HG03196 (cell line): ENCODE results near the gene WNT10A.
A peak's percentile ranks its signal among the peaks of the same experiment; 100 is the strongest.
"Not testable (repeated sequence)": the region's sequence is repeated elsewhere in the genome, so short reads cannot be mapped to it uniquely, and the experiment has no call there.

Experiments
- ATAC-seq: cut with Tn5 transposase; IDR thresholded peaks from one replicate; pipeline ENCODE4 v1.9.1; 2021; ENCODE audit not compliant: unreplicated experiment

The WNT10A gene

GRCh38 chr2:218880102-218880858 lies at the start of gene WNT10A:
Gene WNT10A, plus strand, starts transcription at chr2:218880852. Its CDS starts 144 bp downstream, at chr2:218880996.
- peak; percentile 59 for ATAC-seq

GRCh38 chr2:218831378-218831990 lies 49.2 kb upstream of the WNT10A start, which contains the start of gene PRKAG3:
Gene PRKAG3, minus strand, starts transcription at chr2:218831803.
- ATAC-seq: no peak

GRCh38 chr2:218832081-218832480 lies 48.6 kb upstream of the WNT10A start:
- ATAC-seq: no peak

- no peak for ATAC-seq
Observed at GRCh38 chr2:218832520-218832919, 48.1 kb upstream of the WNT10A start.

- ATAC-seq: no peak
Observed at GRCh38 chr2:218833023-218833609, 47.5 kb upstream of the WNT10A start.

- no peak for ATAC-seq
Observed at GRCh38 chr2:218834685-218835084, 46.0 kb upstream of the WNT10A start.

- ATAC-seq: no peak
Observed at GRCh38 chr2:218837495-218837894, 43.2 kb upstream of the WNT10A start.

GRCh38 chr2:218839430-218839829 lies 41.2 kb upstream of the WNT10A start:
- ATAC-seq: no peak

GRCh38 chr2:218839888-218840287 lies 40.8 kb upstream of the WNT10A start:
- ATAC-seq: no peak

- not testable (repeated sequence) for ATAC-seq
Observed at GRCh38 chr2:218844334-218844733, 36.3 kb upstream of the WNT10A start.

- ATAC-seq: not testable (repeated sequence)
Observed at GRCh38 chr2:218846963-218847362, 33.7 kb upstream of the WNT10A start.

- ATAC-seq: no peak
Observed at GRCh38 chr2:218849721-218850120, 30.9 kb upstream of the WNT10A start.

- no peak for ATAC-seq
Observed at GRCh38 chr2:218850796-218851195, 29.9 kb upstream of the WNT10A start.

GRCh38 chr2:218851286-218851685 lies 29.4 kb upstream of the WNT10A start:
- ATAC-seq: no peak

GRCh38 chr2:218852911-218853667 lies 27.6 kb upstream of the WNT10A start:
- ATAC-seq: no peak

- ATAC-seq: no peak
Observed at GRCh38 chr2:218853766-218854165, 26.9 kb upstream of the WNT10A start.

- no peak for ATAC-seq
Observed at GRCh38 chr2:218854860-218855259, 25.8 kb upstream of the WNT10A start.

- no peak for ATAC-seq
Observed at GRCh38 chr2:218855305-218856166, 25.1 kb upstream of the WNT10A start.

GRCh38 chr2:218856167-218856895 lies 24.3 kb upstream of the WNT10A start:
- no peak for ATAC-seq

- no peak for ATAC-seq
Observed at GRCh38 chr2:218856896-218857243, 23.8 kb upstream of the WNT10A start.
